ENCODE data around the gene CAPN11.
A peak's percentile ranks its signal among the peaks of the same experiment; 100 is the strongest.

The CAPN11 gene

GRCh38 chr6:44214307-44214706 is 55.7 kb downstream of the CAPN11 start:
- DNase-seq (ENCODE audit: low spot score), result no peak

- DNase-seq (ENCODE audit: low spot score), result peak; percentile 2
Measured at GRCh38 chr6:44216677-44217331, 58.2 kb downstream of the CAPN11 start, which contains the start of gene MYMX. TSS of gene MYMX (plus strand) at chr6:44216926. CDS start at chr6:44217472, 546 bp downstream.

- peak; percentile 53 for DNase-seq (ENCODE audit: low spot score)
Measured at GRCh38 chr6:44217332-44218143, 58.9 kb downstream of the CAPN11 start.

- peak; percentile 74 for DNase-seq (ENCODE audit: low spot score)
Measured at GRCh38 chr6:44219053-44219814, 60.6 kb downstream of the CAPN11 start.

- DNase-seq (ENCODE audit: low spot score), result no peak
Measured at GRCh38 chr6:44219815-44220784, 61.5 kb downstream of the CAPN11 start.

GRCh38 chr6:44220913-44221290 is 62.3 kb downstream of the CAPN11 start:
- DNase-seq (ENCODE audit: low spot score), result no peak

GRCh38 chr6:44221291-44221960 is 62.8 kb downstream of the CAPN11 start:
- DNase-seq (ENCODE audit: low spot score), result peak; percentile 88

GRCh38 chr6:44221961-44222335 is 63.3 kb downstream of the CAPN11 start:
- peak; percentile 14 for DNase-seq (ENCODE audit: low spot score)

- DNase-seq (ENCODE audit: low spot score), result peak; percentile 26
Measured at GRCh38 chr6:44222486-44223318, 64.1 kb downstream of the CAPN11 start.

- peak; percentile 93 for DNase-seq (ENCODE audit: low spot score)
Measured at GRCh38 chr6:44223319-44224028, 64.9 kb downstream of the CAPN11 start, which contains the start of gene SLC29A1. TSS of gene SLC29A1 (plus strand) at chr6:44223595. CDS start at chr6:44227314, 3,719 bp downstream.

GRCh38 chr6:44224029-44224964 is 65.7 kb downstream of the CAPN11 start:
- DNase-seq (ENCODE audit: low spot score), result peak; percentile 37

GRCh38 chr6:44224965-44225305 is 66.3 kb downstream of the CAPN11 start:
- no peak for DNase-seq (ENCODE audit: low spot score)

- DNase-seq (ENCODE audit: low spot score), result no peak
Measured at GRCh38 chr6:44225579-44226325, 67.1 kb downstream of the CAPN11 start.

- DNase-seq (ENCODE audit: low spot score), result no peak
Measured at GRCh38 chr6:44226368-44227147, 67.9 kb downstream of the CAPN11 start.

GRCh38 chr6:44227148-44227793 is 68.7 kb downstream of the CAPN11 start:
- no peak for DNase-seq (ENCODE audit: low spot score)

GRCh38 chr6:44228031-44228430 is 69.4 kb downstream of the CAPN11 start:
- DNase-seq (ENCODE audit: low spot score), result no peak

Measured in AG08396 (cell line).